Stomach smooth muscle (tissue), 2 donors: ENCODE results near the gene GLIS1.

ENCODE experiments used
- H3K27ac ChIP-seq: one replicate; pipeline ENCODE4 v1.7.0; 2013; ENCODE audit warnings: mild to moderate bottlenecking, low read length, inconsistent platforms
- H3K27me3 ChIP-seq, 2 donors: one replicate each; pipeline ENCODE4 v1.7.0; 2013; ENCODE audit warnings: low read length in 2 of 2; ENCODE audit not compliant: insufficient read depth in 2 of 2, control insufficient read depth in 1 of 2
- H3K36me3 ChIP-seq, 2 donors: one replicate each; pipeline ENCODE4 v1.7.0; 2013; ENCODE audit warnings: low read length in 2 of 2; ENCODE audit not compliant: control insufficient read depth in 2 of 2, insufficient read depth in 2 of 2
- H3K4me1 ChIP-seq: one replicate; pipeline ENCODE4 v1.7.0; 2013; ENCODE audit warnings: low read length; ENCODE audit not compliant: control insufficient read depth, insufficient read depth
- H3K4me3 ChIP-seq, 2 donors: one replicate each; pipeline ENCODE4 v1.7.0; 2013; ENCODE audit warnings: low read length in 2 of 2
- H3K9ac ChIP-seq, 2 donors: one replicate each; pipeline ENCODE4 v1.7.0; 2013; ENCODE audit warnings: low read length in 2 of 2, mild to moderate bottlenecking in 1 of 2
- H3K9me3 ChIP-seq, 2 donors: one replicate each; pipeline ENCODE4 v1.7.0; 2013; ENCODE audit warnings: low read length in 2 of 2; ENCODE audit not compliant: control insufficient read depth in 2 of 2
- donor health status: healthy.
- donor health status: Pancreatic carcinoma.

GLIS1 gene

GRCh38 chr1:53475664-53476063, 263.3 kb downstream of the GLIS1 start:
- no peak overlapping the region for H3K27ac ChIP-seq
- H3K36me3 ChIP-seq, result no peaks in the 10 kb centered on the region
- H3K9ac ChIP-seq, result no peak overlapping the region
- no peak overlapping the region for H3K4me3 ChIP-seq
- H3K27me3 ChIP-seq, result no peaks in the 10 kb centered on the region
- H3K4me1 ChIP-seq, result peaks cover 1% of the 10 kb centered on the region
- no peaks in the 10 kb centered on the region for H3K9me3 ChIP-seq

- Histone ChIP-seq H3K9ac (no peak overlapping the region), H3K4me3 (no peak overlapping the region), H3K27ac (no peak overlapping the region), H3K36me3 (no peaks in the 10 kb centered on the region), H3K9me3 (no peaks in the 10 kb centered on the region), H3K27me3 (no peaks in the 10 kb centered on the region), H3K4me1 (peaks cover 5% of the 10 kb centered on the region)
Observed at GRCh38 chr1:53473463-53473862, 265.5 kb downstream of the GLIS1 start.

- Histone ChIP-seq H3K27me3 (no peaks in the 10 kb centered on the region), H3K9me3 (no peaks in the 10 kb centered on the region), H3K4me3 (no peak overlapping the region), H3K36me3 (no peaks in the 10 kb centered on the region), H3K4me1 (peaks cover 5% of the 10 kb centered on the region), H3K9ac (no peak overlapping the region), H3K27ac (no peak overlapping the region)
Observed at GRCh38 chr1:53471000-53471399, 268.0 kb downstream of the GLIS1 start.

GRCh38 chr1:53470584-53470983, 268.4 kb downstream of the GLIS1 start:
- Histone ChIP-seq H3K9ac (no peak overlapping the region), H3K4me3 (no peak overlapping the region), H3K9me3 (no peaks in the 10 kb centered on the region), H3K4me1 (peaks cover 5% of the 10 kb centered on the region), H3K27me3 (no peaks in the 10 kb centered on the region), H3K27ac (no peak overlapping the region), H3K36me3 (no peaks in the 10 kb centered on the region)

- Histone ChIP-seq H3K9ac (no peak overlapping the region), H3K9me3 (no peaks in the 10 kb centered on the region), H3K4me3 (no peak overlapping the region), H3K27ac (no peak overlapping the region), H3K36me3 (no peaks in the 10 kb centered on the region), H3K4me1 (peaks cover 5% of the 10 kb centered on the region), H3K27me3 (no peaks in the 10 kb centered on the region)
Observed at GRCh38 chr1:53470155-53470554, 268.8 kb downstream of the GLIS1 start.

- no peak overlapping the region for H3K27ac ChIP-seq
- H3K9me3 ChIP-seq, result no peaks in the 10 kb centered on the region
- peaks cover 5% of the 10 kb centered on the region for H3K4me1 ChIP-seq
- H3K36me3 ChIP-seq, result no peaks in the 10 kb centered on the region
- no peak overlapping the region for H3K4me3 ChIP-seq
- no peak overlapping the region for H3K9ac ChIP-seq
- no peaks in the 10 kb centered on the region for H3K27me3 ChIP-seq
Observed at GRCh38 chr1:53469373-53469772, 269.6 kb downstream of the GLIS1 start.

- Histone ChIP-seq H3K27me3 (no peaks in the 10 kb centered on the region), H3K4me3 (no peak overlapping the region), H3K4me1 (peaks cover 5% of the 10 kb centered on the region), H3K36me3 (no peaks in the 10 kb centered on the region), H3K9ac (no peak overlapping the region), H3K27ac (no peak overlapping the region), H3K9me3 (no peaks in the 10 kb centered on the region)
Observed at GRCh38 chr1:53468374-53468773, 270.6 kb downstream of the GLIS1 start.

- H3K9me3 ChIP-seq, result no peaks in the 10 kb centered on the region
- peaks cover 5% of the 10 kb centered on the region for H3K4me1 ChIP-seq
- no peaks in the 10 kb centered on the region for H3K27me3 ChIP-seq
- no peak overlapping the region for H3K27ac ChIP-seq
- H3K36me3 ChIP-seq, result no peaks in the 10 kb centered on the region
- H3K9ac ChIP-seq, result no peak overlapping the region
- no peak overlapping the region for H3K4me3 ChIP-seq
Observed at GRCh38 chr1:53467391-53467790, 271.6 kb downstream of the GLIS1 start.

- H3K27me3 ChIP-seq, result no peaks in the 10 kb centered on the region
- no peak overlapping the region for H3K27ac ChIP-seq
Observed at GRCh38 chr1:53465023-53465957, 273.7 kb downstream of the GLIS1 start.

GRCh38 chr1:53463961-53464899, 274.7 kb downstream of the GLIS1 start:
- H3K9ac ChIP-seq, result no peak overlapping the region
- H3K4me3 ChIP-seq, result no peak overlapping the region
- H3K27ac ChIP-seq, result no peak overlapping the region
- H3K9me3 ChIP-seq, result no peaks in the 10 kb centered on the region
- no peaks in the 10 kb centered on the region for H3K36me3 ChIP-seq
- H3K4me1 ChIP-seq, result no peaks in the 10 kb centered on the region
- H3K27me3 ChIP-seq, result no peaks in the 10 kb centered on the region

More at GRCh38 chr1:53465023-53465957, 273.7 kb downstream of the GLIS1 start:
- no peaks in the 10 kb centered on the region for H3K4me1 ChIP-seq
- H3K9ac ChIP-seq, result no peak overlapping the region
- H3K36me3 ChIP-seq, result no peaks in the 10 kb centered on the region
- no peak overlapping the region for H3K4me3 ChIP-seq
- H3K9me3 ChIP-seq, result no peaks in the 10 kb centered on the region
